Measurements from ENCODE around the gene CST9. TPM values are rescaled to one million over a fixed set of nuclear protein-coding genes. Genes with fewer than 3 reads are reported as not detected.

The CST9 gene
- total RNA-seq, 1 donor from 2014 or later = not detected

- H3K36me3 Mint-ChIP-seq (ENCODE audit: unreplicated experiment) = no peaks in the 10 kb centered on the region
- H3K27me3 Mint-ChIP-seq (ENCODE audit: unreplicated experiment) = peaks cover 4% of the 10 kb centered on the region
- no peaks in the 10 kb centered on the region for H3K4me1 Mint-ChIP-seq (ENCODE audit: low read depth, unreplicated experiment)
- no peak for TF ChIP-seq CTCF (IDR thresholded peaks at IDR 0.05; ENCODE audit: partially characterized antibody, unreplicated experiment)
- H3K9me3 Mint-ChIP-seq (ENCODE audit: unreplicated experiment) = no peaks in the 10 kb centered on the region
- no peak overlapping the region for H3K4me3 Mint-ChIP-seq (ENCODE audit: unreplicated experiment)
- no peak overlapping the region for H3K27ac Mint-ChIP-seq (ENCODE audit: unreplicated experiment)
- DNase-seq = no peak
Measured at GRCh38 chr20:23569570-23569969, 36.1 kb downstream of the CST9 start.

- Mint-ChIP-seq H3K9me3 (ENCODE audit: unreplicated experiment) (no peaks in the 10 kb centered on the region), H3K36me3 (ENCODE audit: unreplicated experiment) (no peaks in the 10 kb centered on the region), H3K4me3 (ENCODE audit: unreplicated experiment) (no peak overlapping the region), H3K4me1 (ENCODE audit: low read depth, unreplicated experiment) (no peaks in the 10 kb centered on the region), H3K27me3 (ENCODE audit: unreplicated experiment) (peaks cover 4% of the 10 kb centered on the region), H3K27ac (ENCODE audit: unreplicated experiment) (no peak overlapping the region)
- no peak for TF ChIP-seq CTCF (IDR thresholded peaks at IDR 0.05; ENCODE audit: partially characterized antibody, unreplicated experiment)
- no peak for DNase-seq
Measured at GRCh38 chr20:23568971-23569330, 36.8 kb downstream of the CST9 start.

GRCh38 chr20:23568320-23568970, 37.3 kb downstream of the CST9 start, which contains the start of gene CST9L:
Gene CST9L (minus strand): TSS chr20:23568484. CDS start chr20:23568450, 34 bp downstream.
- no peak for DNase-seq
- no peaks in the 10 kb centered on the region for H3K4me1 Mint-ChIP-seq (ENCODE audit: low read depth, unreplicated experiment)
- no peak for TF ChIP-seq CTCF (IDR thresholded peaks at IDR 0.05; ENCODE audit: partially characterized antibody, unreplicated experiment)
- H3K27me3 Mint-ChIP-seq (ENCODE audit: unreplicated experiment) = peaks cover 4% of the 10 kb centered on the region
- H3K9me3 Mint-ChIP-seq (ENCODE audit: unreplicated experiment) = peaks cover 3% of the 10 kb centered on the region
- H3K4me3 Mint-ChIP-seq (ENCODE audit: unreplicated experiment) = no peak within 1 kb of the TSS
- H3K27ac Mint-ChIP-seq (ENCODE audit: unreplicated experiment) = no peak within 1 kb of the TSS
- no peaks in the 10 kb centered on the region for H3K36me3 Mint-ChIP-seq (ENCODE audit: unreplicated experiment)

- Mint-ChIP-seq H3K9me3 (ENCODE audit: unreplicated experiment) (peaks cover 8% of the 10 kb centered on the region), H3K36me3 (ENCODE audit: unreplicated experiment) (peaks cover 5% of the 10 kb centered on the region), H3K27me3 (ENCODE audit: unreplicated experiment) (peaks cover 4% of the 10 kb centered on the region), H3K27ac (ENCODE audit: unreplicated experiment) (no peak overlapping the region), H3K4me3 (ENCODE audit: unreplicated experiment) (no peak overlapping the region), H3K4me1 (ENCODE audit: low read depth, unreplicated experiment) (no peaks in the 10 kb centered on the region)
- TF ChIP-seq CTCF (IDR thresholded peaks at IDR 0.05; ENCODE audit: partially characterized antibody, unreplicated experiment) = no peak
- DNase-seq = no peak
Measured at GRCh38 chr20:23566199-23566932, 39.4 kb downstream of the CST9 start.

- Mint-ChIP-seq H3K4me3 (ENCODE audit: unreplicated experiment) (no peak overlapping the region), H3K27ac (ENCODE audit: unreplicated experiment) (no peak overlapping the region), H3K27me3 (ENCODE audit: unreplicated experiment) (peaks cover 4% of the 10 kb centered on the region), H3K4me1 (ENCODE audit: low read depth, unreplicated experiment) (no peaks in the 10 kb centered on the region), H3K9me3 (ENCODE audit: unreplicated experiment) (peaks cover 8% of the 10 kb centered on the region), H3K36me3 (ENCODE audit: unreplicated experiment) (peaks cover 5% of the 10 kb centered on the region)
- no peak for DNase-seq
- TF ChIP-seq CTCF (IDR thresholded peaks at IDR 0.05; ENCODE audit: partially characterized antibody, unreplicated experiment) = no peak
Measured at GRCh38 chr20:23565503-23566045, 40.1 kb downstream of the CST9 start.

Measured in glutamatergic neuron (in vitro differentiated cells).